GM21528 (cell line): ENCODE data around the gene DAPK1.
A peak's percentile ranks its signal among the peaks of the same experiment; 100 is the strongest.

ENCODE experiments used
- ATAC-seq: cut with Tn5 transposase; IDR thresholded peaks from one replicate; pipeline ENCODE4 v1.9.1; 2021; ENCODE audit warnings: mild to moderate bottlenecking, moderate library complexity; ENCODE audit not compliant: unreplicated experiment, low FRiP score

DAPK1 gene

DNA sequence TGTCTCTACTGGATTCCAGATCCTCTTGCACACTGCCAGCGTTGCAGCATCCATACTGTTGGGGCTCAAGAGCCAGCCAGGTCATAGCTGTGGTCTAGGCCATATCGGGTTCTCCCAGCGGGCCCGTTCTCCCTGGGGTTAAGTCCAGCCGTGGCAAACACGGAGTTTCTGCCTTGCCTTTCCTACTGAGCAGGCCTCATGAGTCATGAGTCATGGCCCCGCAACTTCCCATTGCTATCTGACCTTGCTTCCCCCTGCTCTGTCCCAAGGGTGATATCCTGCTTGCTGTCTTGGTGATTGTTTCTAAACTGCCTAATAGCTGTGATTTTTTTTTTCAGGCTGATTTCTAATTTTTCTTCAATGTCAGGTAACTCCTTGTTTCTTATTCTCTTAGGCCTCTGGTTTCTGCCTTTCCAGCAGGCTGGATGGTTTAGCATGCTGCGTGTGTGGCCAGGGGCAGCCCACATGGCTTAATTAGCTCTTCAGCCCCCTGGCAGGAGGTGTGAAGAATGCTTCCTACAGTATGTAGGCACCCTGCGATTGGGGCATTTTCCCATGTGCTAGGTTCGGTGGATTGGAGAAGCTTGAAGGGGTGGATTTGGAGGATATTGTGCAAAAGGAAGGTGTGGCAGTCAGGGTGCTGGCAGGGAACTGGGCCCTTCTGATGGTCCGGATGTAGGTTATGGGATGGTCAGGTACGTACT is 18.7 kb downstream of the DAPK1 start:
- no peak for ATAC-seq

- ATAC-seq: no peak
These were observed 19.2 kb downstream of the DAPK1 start for GRCh38 chr9:87516926-87517290.

DNA sequence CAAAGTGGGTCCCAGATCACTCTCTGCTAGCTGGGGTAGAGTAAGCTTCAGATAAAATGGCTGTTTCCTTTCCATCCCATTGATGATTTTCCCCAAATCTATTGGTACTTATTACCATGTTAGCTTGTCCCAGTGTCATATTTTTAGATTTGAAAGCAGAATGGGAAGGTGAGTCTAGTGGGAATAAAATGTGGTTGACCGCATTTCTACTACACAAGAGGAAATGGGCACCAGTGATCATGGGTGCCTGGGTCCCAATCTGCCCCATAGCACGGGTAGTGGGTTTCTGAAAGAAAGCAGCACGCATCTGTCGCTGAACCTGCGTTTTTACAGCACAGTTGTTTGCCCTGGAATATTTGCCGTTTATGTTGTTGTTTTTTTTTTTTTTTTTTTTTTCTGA is 20.1 kb downstream of the DAPK1 start:
- no peak for ATAC-seq

GRCh38 chr9:87518702-87519335 is 21.2 kb downstream of the DAPK1 start:
- ATAC-seq: no peak

- ATAC-seq: no peak
These were observed 21.8 kb downstream of the DAPK1 start for GRCh38 chr9:87519461-87519860.

DNA sequence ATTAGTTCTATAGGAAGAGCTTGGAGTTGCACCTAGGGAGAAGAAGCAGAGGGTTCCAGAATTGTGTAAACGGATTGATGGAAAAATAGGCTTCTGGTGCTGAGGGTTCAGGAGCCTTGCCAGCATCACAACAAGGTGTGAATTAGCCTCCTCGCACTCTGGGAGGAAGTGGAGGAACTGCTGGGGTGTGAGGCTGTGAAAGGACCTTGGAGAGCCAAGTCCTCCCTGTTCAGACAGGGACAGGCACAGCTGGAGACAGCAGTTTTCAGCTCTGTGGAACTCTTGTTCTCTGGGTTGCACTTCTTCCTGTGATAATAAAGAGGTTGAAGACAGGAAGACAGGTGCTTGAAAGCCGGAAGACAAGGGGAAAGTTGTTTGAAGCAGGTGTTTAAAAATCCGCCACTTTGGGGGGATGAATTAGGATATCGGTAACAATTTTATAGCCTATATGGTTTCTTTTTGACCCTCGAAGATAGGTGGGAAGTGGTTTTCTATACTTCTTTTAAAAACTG is 22.6 kb downstream of the DAPK1 start:
- ATAC-seq: no peak

GRCh38 chr9:87521834-87522233 is 24.2 kb downstream of the DAPK1 start:
- ATAC-seq: no peak

DNA sequence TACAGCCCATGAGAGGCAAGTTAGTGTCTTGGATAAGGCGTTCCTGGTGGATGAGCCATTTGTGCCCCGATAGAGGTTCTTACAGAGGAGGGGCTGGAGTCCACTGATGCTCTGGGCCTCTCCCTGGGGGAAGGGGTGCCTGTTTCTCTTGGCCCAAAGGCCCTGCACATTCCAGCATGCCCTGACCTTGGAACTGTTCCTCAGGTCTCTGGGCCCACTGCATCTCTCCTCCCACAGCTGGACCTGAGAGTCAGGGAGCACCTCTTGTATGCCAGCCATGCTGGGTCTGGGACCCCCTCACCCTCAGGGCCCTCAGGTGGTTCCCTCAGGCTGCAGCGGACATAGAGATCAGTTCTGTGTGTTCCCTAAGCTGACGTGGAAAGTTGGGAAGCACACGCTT is 26.4 kb downstream of the DAPK1 start:
- no peak for ATAC-seq

DNA sequence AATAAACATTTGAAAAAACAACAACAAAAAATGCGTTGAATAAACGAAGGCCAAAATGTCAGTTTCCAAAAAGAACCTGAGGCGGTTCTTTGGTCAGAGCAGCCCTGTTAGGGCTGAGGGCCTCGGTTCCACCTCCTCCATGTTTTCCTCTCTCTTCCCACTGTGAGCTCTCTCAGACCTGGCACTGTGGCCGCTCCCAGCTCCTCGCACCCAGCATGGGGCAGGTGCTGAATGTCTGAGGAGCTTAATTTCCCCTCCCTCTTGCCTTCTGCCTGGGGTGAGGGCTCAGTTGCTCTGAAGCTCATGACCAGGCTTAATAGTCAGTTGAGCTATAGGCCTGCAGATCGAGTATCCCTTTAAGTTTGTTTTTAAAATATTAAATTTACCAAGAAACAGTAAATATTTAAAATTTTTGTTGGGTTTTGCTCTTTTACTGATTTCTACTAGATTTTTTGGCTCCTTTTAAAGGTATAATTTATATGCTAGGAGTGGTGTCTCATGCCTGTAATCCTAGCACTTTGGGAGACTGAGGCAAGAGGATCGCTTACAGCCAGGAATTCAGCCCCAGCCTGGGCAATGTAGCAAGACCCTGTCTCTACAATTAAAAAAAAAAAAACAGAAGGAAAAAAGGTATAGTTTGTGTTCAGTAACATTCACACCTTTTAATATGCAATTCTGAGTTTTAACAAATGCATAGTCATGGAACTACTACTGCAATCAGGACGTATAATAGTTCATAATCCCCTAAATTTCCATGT is 28.1 kb downstream of the DAPK1 start:
- no peak for ATAC-seq

- ATAC-seq: no peak
These were observed 29.7 kb downstream of the DAPK1 start for GRCh38 chr9:87527211-87527916.

DNA sequence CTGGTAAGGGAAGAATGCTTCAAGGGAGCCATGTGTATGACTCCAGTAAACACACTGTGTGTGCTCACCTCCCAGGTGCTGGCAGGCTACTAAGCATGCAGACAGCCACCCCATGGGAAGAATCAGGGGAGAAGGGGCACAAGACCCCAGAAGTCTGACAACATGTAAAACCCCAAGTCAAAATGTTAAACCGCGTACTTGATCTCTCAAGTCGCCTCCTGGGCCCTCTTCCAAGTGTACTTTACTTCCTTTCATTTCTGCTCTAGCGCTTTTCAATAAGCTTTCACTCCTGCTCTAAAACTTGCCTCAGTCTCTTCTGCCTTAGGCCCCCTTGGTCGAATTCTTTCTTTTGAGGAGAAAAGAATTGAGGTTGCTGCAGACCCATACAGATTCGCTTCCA is 31.3 kb downstream of the DAPK1 start:
- ATAC-seq: no peak

GRCh38 chr9:87529671-87530070 is 32.0 kb downstream of the DAPK1 start:
- ATAC-seq: no peak

DNA sequence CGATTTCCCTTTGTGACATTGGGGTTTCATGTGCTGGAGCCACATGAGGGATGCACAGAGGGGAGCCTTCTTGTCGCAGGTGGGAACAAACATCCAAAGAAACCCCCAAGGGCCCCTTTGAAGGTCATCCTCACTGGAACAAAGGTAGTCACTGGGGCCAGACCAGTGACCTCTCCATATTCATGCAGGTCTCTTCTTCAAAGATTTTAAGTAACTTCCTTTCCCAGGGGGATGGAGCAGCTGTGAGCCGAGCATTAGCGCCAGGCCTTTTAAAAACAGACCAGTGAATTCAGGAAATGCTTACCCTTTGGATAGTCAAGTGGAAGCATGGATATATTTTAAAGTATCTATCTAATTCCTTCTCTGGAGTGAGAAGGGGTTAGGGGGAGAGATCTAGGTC is 33.0 kb downstream of the DAPK1 start:
- ATAC-seq: no peak

- ATAC-seq: no peak
These were observed 34.0 kb downstream of the DAPK1 start for GRCh38 chr9:87531370-87532295.

- no peak for ATAC-seq
These were observed 35.6 kb downstream of the DAPK1 start for GRCh38 chr9:87533271-87533670.

- ATAC-seq: no peak
These were observed 36.4 kb downstream of the DAPK1 start for GRCh38 chr9:87534036-87534435.

GRCh38 chr9:87534957-87535356 is 37.3 kb downstream of the DAPK1 start:
- ATAC-seq: no peak

- ATAC-seq: peak; percentile 67
These were observed 38.3 kb downstream of the DAPK1 start for GRCh38 chr9:87535817-87536539.

GRCh38 chr9:87537625-87538024 is 40.0 kb downstream of the DAPK1 start:
- no peak for ATAC-seq
